Lower leg skin (tissue), 3 donors: ENCODE measurements around the gene TYSND1.

ENCODE experiments used
- CTCF ChIP-seq, 3 donors: fragments of 450-650 bp; IDR thresholded peaks; one replicate each; pipeline ENCODE4 v1.5.1; 2016; ENCODE audit warnings: antibody characterized with exemption in 3 of 3, mild to moderate bottlenecking in 3 of 3, moderate library complexity in 2 of 3
- POLR2A ChIP-seq, 2 donors: fragments of 450-650 bp; IDR thresholded peaks; one replicate each; pipeline ENCODE4 v1.6.1; 2016 to 2017; ENCODE audit warnings: antibody characterized with exemption in 2 of 2, mild to moderate bottlenecking in 1 of 2, moderate library complexity in 1 of 2

- TF ChIP-seq POLR2A (IDR thresholded peaks at IDR 0.05) (no peak), CTCF (IDR thresholded peaks at IDR 0.05) (no peak)
Observed at GRCh38 chr10:70145166-70145665, 1.3 kb downstream of the TYSND1 start.
